ENCODE data around the gene VIP.

VIP gene

DNA sequence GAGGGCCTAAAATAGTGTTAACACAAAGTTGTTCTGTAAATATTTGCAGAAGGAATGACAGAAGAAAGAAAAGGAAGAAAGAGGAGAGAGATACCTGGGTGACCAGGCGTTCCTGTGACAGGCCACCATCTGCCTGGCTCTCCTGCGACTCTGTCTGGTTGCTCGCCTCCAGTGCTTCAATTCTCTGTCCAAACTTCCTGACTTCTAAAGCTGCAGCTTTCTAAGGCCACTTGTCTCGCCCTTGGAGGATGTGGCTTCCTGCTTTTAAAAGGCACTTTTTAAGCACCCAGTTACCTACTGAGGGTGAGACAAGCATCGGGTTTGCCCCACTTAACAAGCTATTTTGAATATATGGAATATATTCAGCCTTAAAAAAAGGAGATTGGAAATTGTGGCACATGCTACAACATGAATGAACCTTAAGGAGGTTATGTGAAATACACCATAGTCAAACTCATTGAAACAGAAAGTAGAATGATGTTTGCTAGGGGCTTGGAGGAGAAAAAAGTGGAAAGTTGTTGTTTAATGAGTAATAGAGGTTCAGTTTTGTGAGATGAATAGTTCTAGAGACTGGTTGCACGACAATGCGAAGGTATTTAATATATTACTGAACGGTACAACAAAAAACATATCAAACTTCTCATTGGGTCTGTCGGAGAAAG, 32.8 kb downstream of the VIP start:
- DNase-seq (ENCODE audit: low spot score) = no peak

DNA sequence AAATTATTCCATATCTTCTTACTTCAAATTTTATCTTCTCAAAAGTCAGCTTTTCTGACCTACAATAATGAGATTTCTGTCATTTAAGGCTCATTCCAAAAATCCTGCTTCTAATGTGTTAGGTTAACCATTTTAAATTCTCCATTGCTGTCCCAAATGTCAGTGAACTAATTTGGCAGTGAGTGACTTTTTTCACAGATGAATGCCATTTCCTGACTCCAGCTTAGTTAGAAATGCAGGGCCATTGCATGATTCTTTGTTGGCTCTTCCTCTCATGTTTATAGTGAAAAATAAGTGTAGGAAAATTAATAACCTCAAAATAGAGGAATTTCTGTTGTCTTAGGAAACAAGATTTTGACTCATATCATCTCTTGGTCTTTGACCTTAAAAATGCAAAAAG, 44.1 kb downstream of the VIP start:
- no peak for DNase-seq (ENCODE audit: low spot score)

GRCh38 chr6:152804150-152804549, 53.6 kb downstream of the VIP start:
- no peak for DNase-seq (ENCODE audit: low spot score)
